GM23248 (cell line): Measurements from ENCODE around the gene SYT13.

Experiments used
- EZH2 ChIP-seq: fragments of 200-600 bp; sonication (generic); IDR thresholded peaks from 2 replicates; pipeline ENCODE4 v1.6.1; 2018; ENCODE audit warnings: antibody characterized with exemption, mild to moderate bottlenecking; ENCODE audit not compliant: insufficient read depth, poor library complexity, severe bottlenecking
- EZH2phosphoT487 ChIP-seq: fragments of 200-600 bp; sonication (generic); IDR thresholded peaks from 2 replicates; pipeline ENCODE4 v1.6.1; 2018; ENCODE audit warnings: antibody characterized with exemption, moderate library complexity, mild to moderate bottlenecking, low read depth; ENCODE audit not compliant: insufficient read depth

DNA sequence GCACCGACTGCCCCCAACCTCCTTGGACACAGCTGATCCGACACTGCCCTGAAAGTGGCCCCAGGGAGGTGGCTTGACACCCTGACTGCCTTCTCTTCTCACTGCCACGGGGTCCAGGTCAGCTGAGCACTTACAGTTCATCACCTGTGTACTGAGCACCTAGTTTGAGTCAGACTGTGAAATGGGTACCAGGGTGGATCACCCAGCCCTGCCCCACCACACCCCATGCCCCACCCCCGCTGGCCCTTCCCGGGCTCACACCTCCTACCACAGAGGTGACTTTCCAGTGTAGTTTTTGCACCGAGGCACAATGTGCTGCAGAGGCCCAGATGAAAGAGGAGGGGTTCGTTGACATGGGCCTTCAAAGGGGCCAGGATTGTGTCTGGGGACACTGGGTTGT, 80.2 kb downstream of the SYT13 start:
- TF ChIP-seq EZH2phosphoT487 (no peak), EZH2 (no peak)
